SU-DHL-6 (cell line): ENCODE measurements around the gene FHL1.

Source experiments
- H2AFZ ChIP-seq: fragments of 200-600 bp; sonication (generic); 2 replicates; pipeline ENCODE4 v1.6.1; 2014; ENCODE audit warnings: low read depth, mild to moderate bottlenecking, moderate library complexity, mixed read lengths, antibody characterized with exemption, low read length; ENCODE audit not compliant: severe bottlenecking
- H3F3A ChIP-seq: fragments of 200-600 bp; shearing (Covaris generic); 2 replicates; pipeline ENCODE4 v1.6.0; 2016; ENCODE audit warnings: antibody characterized with exemption, mild to moderate bottlenecking; ENCODE audit not compliant: insufficient read depth
- H3K27ac ChIP-seq: fragments of 200-600 bp; sonication (generic); 2 replicates; pipeline ENCODE4 v1.5.1; 2016; ENCODE audit warnings: low read depth, mild to moderate bottlenecking, low read length, moderate library complexity, mixed read lengths
- H3K27me3 ChIP-seq: fragments of 200-600 bp; sonication (generic), shearing (Covaris generic); 2 replicates; pipeline ENCODE4 v1.6.0; 2014; ENCODE audit warnings: mild to moderate bottlenecking, low read length
- H3K36me3 ChIP-seq: fragments of 200-600 bp; sonication (generic); 2 replicates; pipeline ENCODE4 v1.6.1; 2014; ENCODE audit warnings: mild to moderate bottlenecking, low read length, mixed read lengths
- H3K4me2 ChIP-seq: fragments of 300-600, 200-600 bp; shearing (Covaris generic), sonication (generic); 2 replicates; pipeline ENCODE4 v1.6.0; 2014; ENCODE audit warnings: low read length, low read depth, mild to moderate bottlenecking; ENCODE audit not compliant: poor library complexity, severe bottlenecking
- H3K4me3 ChIP-seq: fragments of 200-600 bp; sonication (generic); 2 replicates; pipeline ENCODE4 v1.5.1; 2014; ENCODE audit warnings: antibody characterized with exemption, low read length, mild to moderate bottlenecking, mixed read lengths; ENCODE audit not compliant: insufficient read depth, poor library complexity, severe bottlenecking
- H3K79me2 ChIP-seq: fragments of 200-600 bp; sonication (generic); 2 replicates; pipeline ENCODE4 v1.6.1; 2014; ENCODE audit warnings: mild to moderate bottlenecking, low read length, moderate library complexity; ENCODE audit not compliant: insufficient read depth
- H3K9ac ChIP-seq: fragments of 200-600 bp; sonication (generic); 2 replicates; pipeline ENCODE4 v1.7.0; 2014; ENCODE audit warnings: mild to moderate bottlenecking, low read length
- H3K9me2 ChIP-seq: fragments of 200-600 bp; sonication (generic); replicated peaks from 2 replicates; pipeline ENCODE4 v1.6.1; 2014; ENCODE audit warnings: low read length; ENCODE audit not compliant: insufficient read depth
- H3K9me3 ChIP-seq: fragments of 200-600 bp; sonication (generic); 2 replicates; pipeline ENCODE4 v1.6.1; 2014; ENCODE audit warnings: low read length, mixed read lengths; ENCODE audit not compliant: insufficient read depth
- H4K20me1 ChIP-seq: fragments of 200-600 bp; sonication (generic); 2 replicates; pipeline ENCODE4 v1.6.1; 2014; ENCODE audit warnings: low read depth, mild to moderate bottlenecking, antibody characterized with exemption, low read length, moderate library complexity, mixed read lengths
- EZH2phosphoT487 ChIP-seq: fragments of 200-600 bp; sonication (generic), shearing (Covaris generic); conservative IDR thresholded peaks from 2 replicates; pipeline ENCODE4 v1.6.1; 2018; ENCODE audit warnings: mild to moderate bottlenecking, antibody characterized with exemption, low read length, moderate library complexity, mixed read lengths
- TF ChIP-seq, protein P1 (sequence below): fragments of 200-600 bp; sonication (generic); IDR thresholded peaks from one replicate; pipeline ENCODE4 v1.5.1; 2017; ENCODE audit warnings: antibody characterized with exemption, mild to moderate bottlenecking, low read length, moderate library complexity; ENCODE audit not compliant: insufficient read depth, poor library complexity, severe bottlenecking

FHL1 gene

DNA sequence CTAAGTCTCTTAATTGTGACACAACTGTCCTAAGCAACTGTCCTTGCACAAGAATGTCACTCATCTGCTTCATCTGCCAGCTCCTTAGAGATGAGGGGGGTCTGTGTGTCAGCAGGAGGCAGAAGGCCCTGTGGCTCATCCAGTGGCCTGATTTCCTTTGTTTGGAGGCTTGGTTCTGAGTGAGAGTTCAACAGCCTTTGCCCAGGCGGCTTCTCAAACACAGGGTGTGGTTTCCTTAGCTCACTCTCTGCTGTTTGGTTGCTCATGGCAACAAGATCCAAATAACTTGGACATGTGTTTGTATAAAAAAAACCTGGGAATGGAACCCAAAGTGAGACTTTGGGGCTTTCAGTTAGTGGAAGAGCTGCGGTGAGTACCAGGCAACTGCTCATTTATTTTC lies 57.2 kb downstream of the FHL1 start:
- no peaks in the 10 kb centered on the region for H3K9me2 ChIP-seq
- no peaks in the 10 kb centered on the region for H3K79me2 ChIP-seq
- H3F3A ChIP-seq, result no peaks in the 10 kb centered on the region
- no peaks in the 10 kb centered on the region for H3K9me3 ChIP-seq
- H3K4me2 ChIP-seq, result no peak overlapping the region
- no peaks in the 10 kb centered on the region for H3K27me3 ChIP-seq
- no peak overlapping the region for H2AFZ ChIP-seq
- no peak overlapping the region for H3K9ac ChIP-seq
- H3K4me3 ChIP-seq, result no peak overlapping the region
- no peak overlapping the region for H3K27ac ChIP-seq
- no peaks in the 10 kb centered on the region for H4K20me1 ChIP-seq
- TF ChIP-seq, protein P1, sequence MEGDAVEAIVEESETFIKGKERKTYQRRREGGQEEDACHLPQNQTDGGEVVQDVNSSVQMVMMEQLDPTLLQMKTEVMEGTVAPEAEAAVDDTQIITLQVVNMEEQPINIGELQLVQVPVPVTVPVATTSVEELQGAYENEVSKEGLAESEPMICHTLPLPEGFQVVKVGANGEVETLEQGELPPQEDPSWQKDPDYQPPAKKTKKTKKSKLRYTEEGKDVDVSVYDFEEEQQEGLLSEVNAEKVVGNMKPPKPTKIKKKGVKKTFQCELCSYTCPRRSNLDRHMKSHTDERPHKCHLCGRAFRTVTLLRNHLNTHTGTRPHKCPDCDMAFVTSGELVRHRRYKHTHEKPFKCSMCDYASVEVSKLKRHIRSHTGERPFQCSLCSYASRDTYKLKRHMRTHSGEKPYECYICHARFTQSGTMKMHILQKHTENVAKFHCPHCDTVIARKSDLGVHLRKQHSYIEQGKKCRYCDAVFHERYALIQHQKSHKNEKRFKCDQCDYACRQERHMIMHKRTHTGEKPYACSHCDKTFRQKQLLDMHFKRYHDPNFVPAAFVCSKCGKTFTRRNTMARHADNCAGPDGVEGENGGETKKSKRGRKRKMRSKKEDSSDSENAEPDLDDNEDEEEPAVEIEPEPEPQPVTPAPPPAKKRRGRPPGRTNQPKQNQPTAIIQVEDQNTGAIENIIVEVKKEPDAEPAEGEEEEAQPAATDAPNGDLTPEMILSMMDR, result no peak
- TF ChIP-seq EZH2phosphoT487, result no peak
- H3K36me3 ChIP-seq, result no peaks in the 10 kb centered on the region

DNA sequence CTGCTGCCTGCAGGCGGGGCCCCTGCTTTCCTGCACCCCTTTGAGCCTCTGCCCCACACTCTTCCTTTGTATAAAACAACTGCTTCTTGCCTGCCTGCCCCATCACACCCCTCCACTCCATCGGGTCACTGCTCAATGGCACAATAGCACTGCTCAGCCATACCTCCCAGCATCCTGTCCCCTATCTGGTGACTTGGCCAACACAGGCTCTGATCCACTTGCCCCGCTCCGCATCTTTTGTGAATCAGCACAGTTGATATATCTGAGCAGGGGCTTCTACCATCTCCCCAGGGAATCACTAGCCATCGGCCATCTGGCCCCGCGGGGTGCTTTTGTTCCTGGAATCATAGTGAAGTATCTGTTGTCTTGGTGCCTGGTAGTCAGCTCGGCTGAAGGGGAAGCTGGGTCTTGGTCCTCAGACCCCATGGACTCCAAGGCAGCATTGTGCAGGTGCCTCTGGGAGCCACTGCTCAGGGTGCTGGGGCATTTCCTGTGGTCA lies 58.6 kb downstream of the FHL1 start:
- Histone ChIP-seq H3K79me2 (no peaks in the 10 kb centered on the region), H3K9me3 (no peaks in the 10 kb centered on the region), H3K27ac (no peak overlapping the region), H3K4me2 (no peak overlapping the region), H3K4me3 (no peak overlapping the region), H3K9ac (no peak overlapping the region), H3K36me3 (no peaks in the 10 kb centered on the region), H3K27me3 (no peaks in the 10 kb centered on the region), H2AFZ (no peak overlapping the region), H3K9me2 (no peaks in the 10 kb centered on the region), H4K20me1 (no peaks in the 10 kb centered on the region), H3F3A (no peaks in the 10 kb centered on the region)
- TF ChIP-seq EZH2phosphoT487, result no peak
- TF ChIP-seq, protein P1, result no peak

DNA sequence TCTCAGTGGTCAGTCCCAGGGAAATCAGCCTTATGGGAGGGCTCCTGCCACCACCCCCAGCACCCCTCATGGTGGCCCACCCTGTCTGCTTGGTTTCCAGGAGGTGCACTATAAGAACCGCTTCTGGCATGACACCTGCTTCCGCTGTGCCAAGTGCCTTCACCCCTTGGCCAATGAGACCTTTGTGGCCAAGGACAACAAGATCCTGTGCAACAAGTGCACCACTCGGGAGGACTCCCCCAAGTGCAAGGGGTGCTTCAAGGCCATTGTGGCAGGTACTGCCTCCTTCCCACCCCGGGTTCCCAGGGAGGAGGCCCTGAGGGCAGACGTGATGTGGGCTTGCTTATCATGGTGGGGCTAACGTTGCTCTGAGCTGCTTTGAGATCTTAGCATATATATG lies 59.6 kb downstream of the FHL1 start:
- H3K9me2 ChIP-seq, result no peaks in the 10 kb centered on the region
- H3K9me3 ChIP-seq, result no peaks in the 10 kb centered on the region
- no peak overlapping the region for H3K9ac ChIP-seq
- H3K4me3 ChIP-seq, result no peak overlapping the region
- no peak overlapping the region for H3K4me2 ChIP-seq
- TF ChIP-seq, protein P1, result no peak
- TF ChIP-seq EZH2phosphoT487, result no peak
- H3K27ac ChIP-seq, result no peak overlapping the region
- no peaks in the 10 kb centered on the region for H4K20me1 ChIP-seq
- no peaks in the 10 kb centered on the region for H3K27me3 ChIP-seq
- no peak overlapping the region for H2AFZ ChIP-seq
- no peaks in the 10 kb centered on the region for H3F3A ChIP-seq
- no peaks in the 10 kb centered on the region for H3K36me3 ChIP-seq
- H3K79me2 ChIP-seq, result no peaks in the 10 kb centered on the region

DNA sequence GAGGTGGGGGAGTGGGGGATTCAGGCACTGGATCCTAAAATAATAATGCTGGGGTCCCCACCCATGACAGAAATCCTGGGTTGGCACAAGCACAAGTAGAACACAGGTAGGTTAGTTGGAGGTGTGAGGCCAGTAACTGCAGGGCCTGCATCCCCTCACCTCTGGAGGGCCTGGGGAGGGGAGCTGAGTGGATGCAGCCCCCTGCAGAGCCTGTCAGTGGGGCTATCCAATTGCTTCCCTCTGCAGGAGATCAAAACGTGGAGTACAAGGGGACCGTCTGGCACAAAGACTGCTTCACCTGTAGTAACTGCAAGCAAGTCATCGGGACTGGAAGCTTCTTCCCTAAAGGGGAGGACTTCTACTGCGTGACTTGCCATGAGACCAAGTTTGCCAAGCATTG lies 60.2 kb downstream of the FHL1 start:
- Histone ChIP-seq H3K9ac (no peak overlapping the region), H2AFZ (no peak overlapping the region), H3K9me3 (no peaks in the 10 kb centered on the region), H3K36me3 (no peaks in the 10 kb centered on the region), H4K20me1 (no peaks in the 10 kb centered on the region), H3K27ac (no peak overlapping the region), H3K27me3 (no peaks in the 10 kb centered on the region), H3K4me3 (no peak overlapping the region), H3K79me2 (no peaks in the 10 kb centered on the region), H3K4me2 (no peak overlapping the region), H3F3A (no peaks in the 10 kb centered on the region), H3K9me2 (no peaks in the 10 kb centered on the region)
- TF ChIP-seq, protein P1, result no peak
- TF ChIP-seq EZH2phosphoT487, result no peak
